Measurements from ENCODE around the gene RAD51B.

DNA sequence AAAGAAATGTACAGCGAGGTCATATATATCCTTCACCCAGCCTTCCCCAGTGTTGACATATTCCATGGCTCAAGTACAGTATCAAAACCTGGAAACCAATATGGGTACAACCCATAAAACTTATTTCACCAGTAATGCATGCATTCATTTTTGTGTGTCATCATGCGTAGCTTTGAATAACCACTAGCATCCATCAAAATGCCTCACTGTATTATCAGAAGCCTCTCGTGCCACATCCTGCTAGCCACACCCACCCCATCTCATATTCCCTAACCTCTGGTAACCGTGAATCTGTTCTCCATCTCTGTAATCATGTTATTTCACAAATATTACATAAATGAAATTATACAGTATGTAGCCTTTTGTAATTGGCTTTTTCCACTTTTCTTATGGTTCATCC is 314.3 kb downstream of the RAD51B start:
- TF ChIP-seq CTCF (IDR thresholded peaks at IDR 0.05) = no peak
- TF ChIP-seq POLR2A (IDR thresholded peaks at IDR 0.05) = no peak
- TF ChIP-seq EP300 (IDR thresholded peaks at IDR 0.05) = no peak
- TF ChIP-seq POLR2AphosphoS5 (IDR thresholded peaks at IDR 0.05) = no peak

Measured in upper lobe of left lung (tissue), 4 donors.